NB4 (cell line): ENCODE measurements around the gene F8.

Source experiments
- MYC ChIP-seq: IDR thresholded peaks from 2 replicates; pipeline ENCODE4 v1.6.1; 2011; ENCODE audit warnings: low read depth, low read length
- POLR2A ChIP-seq: IDR thresholded peaks from 2 replicates; pipeline ENCODE4 v1.6.1; 2011; ENCODE audit warnings: mild to moderate bottlenecking; ENCODE audit not compliant: insufficient read length; ENCODE audit errors: extremely low read depth
- TF ChIP-seq, protein P1 (sequence below): IDR thresholded peaks from one replicate; pipeline ENCODE4 v1.5.1; 2012; ENCODE audit warnings: low read depth, low read length
- TF ChIP-seq, protein P2 (sequence below): IDR thresholded peaks from 2 replicates; pipeline ENCODE4 v1.6.1; 2011; ENCODE audit warnings: low read depth, low read length

DNA sequence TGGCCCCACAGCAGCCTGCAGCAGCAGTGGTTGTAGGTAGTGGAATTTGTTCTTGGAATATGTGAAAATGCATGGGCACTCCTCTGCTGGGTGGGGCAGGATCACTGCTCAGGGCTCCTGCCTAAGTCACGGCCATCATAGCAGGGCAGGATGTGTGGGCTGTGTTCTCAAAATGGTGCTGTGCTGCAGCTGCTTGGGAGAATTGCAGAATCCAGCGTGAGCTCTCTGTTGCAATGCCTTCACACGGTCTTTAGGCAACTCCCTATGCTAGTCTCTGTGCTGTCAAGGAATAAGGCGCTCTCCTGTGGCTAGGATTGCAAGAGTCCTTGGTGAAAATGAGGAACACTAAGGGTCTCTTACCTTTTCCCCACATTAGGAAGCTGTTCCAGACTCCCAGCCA lies 42.9 kb downstream of the F8 start:
- TF ChIP-seq POLR2A (no peak), MYC (no peak)
- TF ChIP-seq, protein P1, sequence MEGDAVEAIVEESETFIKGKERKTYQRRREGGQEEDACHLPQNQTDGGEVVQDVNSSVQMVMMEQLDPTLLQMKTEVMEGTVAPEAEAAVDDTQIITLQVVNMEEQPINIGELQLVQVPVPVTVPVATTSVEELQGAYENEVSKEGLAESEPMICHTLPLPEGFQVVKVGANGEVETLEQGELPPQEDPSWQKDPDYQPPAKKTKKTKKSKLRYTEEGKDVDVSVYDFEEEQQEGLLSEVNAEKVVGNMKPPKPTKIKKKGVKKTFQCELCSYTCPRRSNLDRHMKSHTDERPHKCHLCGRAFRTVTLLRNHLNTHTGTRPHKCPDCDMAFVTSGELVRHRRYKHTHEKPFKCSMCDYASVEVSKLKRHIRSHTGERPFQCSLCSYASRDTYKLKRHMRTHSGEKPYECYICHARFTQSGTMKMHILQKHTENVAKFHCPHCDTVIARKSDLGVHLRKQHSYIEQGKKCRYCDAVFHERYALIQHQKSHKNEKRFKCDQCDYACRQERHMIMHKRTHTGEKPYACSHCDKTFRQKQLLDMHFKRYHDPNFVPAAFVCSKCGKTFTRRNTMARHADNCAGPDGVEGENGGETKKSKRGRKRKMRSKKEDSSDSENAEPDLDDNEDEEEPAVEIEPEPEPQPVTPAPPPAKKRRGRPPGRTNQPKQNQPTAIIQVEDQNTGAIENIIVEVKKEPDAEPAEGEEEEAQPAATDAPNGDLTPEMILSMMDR, result no peak
- TF ChIP-seq, protein P2, sequence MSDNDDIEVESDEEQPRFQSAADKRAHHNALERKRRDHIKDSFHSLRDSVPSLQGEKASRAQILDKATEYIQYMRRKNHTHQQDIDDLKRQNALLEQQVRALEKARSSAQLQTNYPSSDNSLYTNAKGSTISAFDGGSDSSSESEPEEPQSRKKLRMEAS, result no peak
